H9 (cell line): ENCODE data around the gene ARHGEF1. TPM values are rescaled to one million over a fixed set of nuclear protein-coding genes. Genes with fewer than 3 reads are reported as not detected.

Experiments
- DNase-seq: peaks from one replicate; pipeline ENCODE4 v3.0.0-alpha.2; 2017
- H2AFZ ChIP-seq: one replicate; pipeline ENCODE4 v1.6.1; 2013; ENCODE audit warnings: mild to moderate bottlenecking, low read length, control low read depth, moderate library complexity
- H2AK5ac ChIP-seq: 2 replicates; pipeline ENCODE4 v1.6.1; 2013; ENCODE audit warnings: low read length, control low read depth, mixed read lengths; ENCODE audit not compliant: insufficient read length
- H2BK120ac ChIP-seq: one replicate; pipeline ENCODE4 v1.6.1; 2013; ENCODE audit warnings: low read depth, mild to moderate bottlenecking, low read length, control low read depth, inconsistent platforms; ENCODE audit not compliant: poor library complexity, severe bottlenecking
- H2BK12ac ChIP-seq: 2 replicates; pipeline ENCODE4 v1.6.1; 2013; ENCODE audit warnings: low read length, control low read depth, mixed read lengths, low read depth; ENCODE audit not compliant: insufficient read length
- H2BK15ac ChIP-seq: 2 replicates; pipeline ENCODE4 v1.6.1; 2013; ENCODE audit warnings: low read depth, low read length, control low read depth
- H2BK20ac ChIP-seq: one replicate; pipeline ENCODE4 v1.6.1; 2013; ENCODE audit warnings: low read depth, mild to moderate bottlenecking, low read length, control low read depth, inconsistent platforms; ENCODE audit not compliant: poor library complexity, severe bottlenecking
- H2BK5ac ChIP-seq: 2 replicates; pipeline ENCODE4 v1.6.1; 2013; ENCODE audit warnings: low read length, control low read depth, mixed read lengths; ENCODE audit not compliant: insufficient read length
- H3K14ac ChIP-seq: 2 replicates; pipeline ENCODE4 v1.6.1; 2013; ENCODE audit warnings: low read length, control low read depth; ENCODE audit not compliant: insufficient read depth
- H3K18ac ChIP-seq: 2 replicates; pipeline ENCODE4 v1.6.1; 2013; ENCODE audit warnings: low read depth, mild to moderate bottlenecking, mixed read lengths, low read length, control low read depth; ENCODE audit not compliant: insufficient read length
- H3K23ac ChIP-seq: 2 replicates; pipeline ENCODE4 v1.6.1; 2013; ENCODE audit warnings: low read length, control low read depth, mixed read lengths, low read depth; ENCODE audit not compliant: insufficient read length
- H3K23me2 ChIP-seq: 2 replicates; pipeline ENCODE4 v1.6.1; 2013; ENCODE audit warnings: low read depth, mild to moderate bottlenecking, mixed read lengths, low read length, control low read depth; ENCODE audit not compliant: insufficient read length, poor library complexity, severe bottlenecking
- H3K27ac ChIP-seq: 2 replicates; pipeline ENCODE4 v1.5.1; 2013; ENCODE audit warnings: low read length, control low read depth, mixed read lengths, low read depth; ENCODE audit not compliant: insufficient read length
- H3K27me3 ChIP-seq: 2 replicates; pipeline ENCODE4 v1.6.1; 2013; ENCODE audit warnings: low read length, control low read depth, inconsistent platforms; ENCODE audit not compliant: insufficient read depth
- H3K4ac ChIP-seq: 2 replicates; pipeline ENCODE4 v1.6.1; 2013; ENCODE audit warnings: low read depth, mild to moderate bottlenecking, control low read depth, inconsistent platforms, low read length, moderate library complexity
- H3K4me1 ChIP-seq: 2 replicates; pipeline ENCODE4 v1.6.1; 2013; ENCODE audit warnings: low read length, control low read depth, inconsistent platforms; ENCODE audit not compliant: insufficient read depth
- H3K4me2 ChIP-seq: 2 replicates; pipeline ENCODE4 v1.6.1; 2013; ENCODE audit warnings: low read length, control low read depth, mixed read lengths; ENCODE audit not compliant: insufficient read length, insufficient read depth
- H3K56ac ChIP-seq: 2 replicates; pipeline ENCODE4 v1.6.1; 2013; ENCODE audit warnings: low read depth, mild to moderate bottlenecking, mixed read lengths, low read length, control low read depth; ENCODE audit not compliant: insufficient read length
- H3K79me1 ChIP-seq: 2 replicates; pipeline ENCODE4 v1.6.1; 2013; ENCODE audit warnings: low read depth, mild to moderate bottlenecking, moderate library complexity, low read length, control low read depth, inconsistent platforms; ENCODE audit not compliant: insufficient read depth, poor library complexity, severe bottlenecking
- H3K79me2 ChIP-seq: 2 replicates; pipeline ENCODE4 v1.6.1; 2013; ENCODE audit warnings: low read length, control low read depth, inconsistent platforms; ENCODE audit not compliant: insufficient read depth
- H3K9ac ChIP-seq: 2 replicates; pipeline ENCODE4 v1.6.1; 2013; ENCODE audit warnings: low read length, control low read depth, mixed read lengths; ENCODE audit not compliant: insufficient read length; ENCODE audit errors: extremely low read depth
- H3K9me3 ChIP-seq: one replicate; pipeline ENCODE4 v1.6.1; 2013; ENCODE audit warnings: low read depth, low read length, inconsistent platforms; ENCODE audit not compliant: control insufficient read depth
- H3T11ph ChIP-seq: one replicate; pipeline ENCODE4 v1.6.1; 2013; ENCODE audit warnings: mild to moderate bottlenecking, low read length, control low read depth, inconsistent platforms
- H4K20me1 ChIP-seq: one replicate; pipeline ENCODE4 v1.6.1; 2013; ENCODE audit not compliant: control insufficient read depth, insufficient read length, insufficient read depth
- H4K5ac ChIP-seq: 2 replicates; pipeline ENCODE4 v1.6.1; 2013; ENCODE audit warnings: low read depth, mild to moderate bottlenecking, mixed read lengths, low read length, control low read depth; ENCODE audit not compliant: insufficient read length
- H4K8ac ChIP-seq: replicated peaks from 2 replicates; pipeline ENCODE4 v1.6.1; 2013; ENCODE audit warnings: low read length, control low read depth, mixed read lengths, low read depth; ENCODE audit not compliant: insufficient read length
- H4K91ac ChIP-seq: 2 replicates; pipeline ENCODE4 v1.6.1; 2013; ENCODE audit warnings: low read depth, mild to moderate bottlenecking, moderate library complexity, mixed read lengths, low read length, control low read depth; ENCODE audit not compliant: insufficient read length
- H3K27ac Mint-ChIP-seq, 3 experiments: 2 replicates in 2 of 3; 3 replicates in 1 of 3; pipeline ENCODE4 v1.8.0; 2020 to 2021; ENCODE audit warnings: mixed read lengths in 3 of 3, mild to moderate bottlenecking in 1 of 3, moderate library complexity in 1 of 3
- H3K27me3 Mint-ChIP-seq: 2 replicates; pipeline ENCODE4 v1.8.0; 2021; ENCODE audit warnings: low read depth, mild to moderate bottlenecking, moderate library complexity, mixed read lengths
- H3K36me3 Mint-ChIP-seq, 3 experiments: 2 replicates in 2 of 3; 3 replicates in 1 of 3; pipeline ENCODE4 v1.8.0; 2020 to 2021; ENCODE audit warnings: low read depth in 3 of 3, mixed read lengths in 3 of 3; ENCODE audit not compliant: insufficient read depth in 1 of 3
- H3K4me1 Mint-ChIP-seq, 2 experiments: 2 replicates each; pipeline ENCODE4 v1.8.0; 2020; ENCODE audit warnings: mixed read lengths in 2 of 2
- H3K4me3 Mint-ChIP-seq, 2 experiments: 2 replicates in 1 of 2; 3 replicates in 1 of 2; pipeline ENCODE4 v1.8.0; 2020 to 2021; ENCODE audit warnings: mild to moderate bottlenecking in 2 of 2, mixed read lengths in 2 of 2, moderate library complexity in 1 of 2
- H3K9me3 Mint-ChIP-seq, 2 experiments: 2 replicates in 1 of 2; 3 replicates in 1 of 2; pipeline ENCODE4 v1.8.0; 2020; ENCODE audit warnings: mild to moderate bottlenecking in 2 of 2, mixed read lengths in 2 of 2, moderate library complexity in 1 of 2
- WGBS: extraction: QIAGEN DNeasy Blood & Tissue Kit; methylation state at CpG from one replicate; pipeline ENCODE4 v1.1.7; 2013; ENCODE audit warnings: missing lambda C conversion rate, low lambda C conversion rate, mixed read lengths; ENCODE audit not compliant: insufficient read length; ENCODE audit errors: extremely low coverage; 5-methylcytosine and 5-hydroxymethylcytosine counted together
- total RNA-seq: library from RNA; stranded (reverse); gene quantifications from 2 replicates; pipeline ENCODE4 v1.2.1, GENCODE V29; 2021
- TF ChIP-seq, protein P1 (sequence below): fragments of 200-600 bp; sonication (generic); conservative IDR thresholded peaks from 3 replicates; pipeline ENCODE4 v1.8.0; 2021; ENCODE audit warnings: antibody characterized with exemption, mild to moderate bottlenecking

Gene ARHGEF1
- total RNA-seq, 1 experiment from 2014 or later, result 50.3 TPM

DNA sequence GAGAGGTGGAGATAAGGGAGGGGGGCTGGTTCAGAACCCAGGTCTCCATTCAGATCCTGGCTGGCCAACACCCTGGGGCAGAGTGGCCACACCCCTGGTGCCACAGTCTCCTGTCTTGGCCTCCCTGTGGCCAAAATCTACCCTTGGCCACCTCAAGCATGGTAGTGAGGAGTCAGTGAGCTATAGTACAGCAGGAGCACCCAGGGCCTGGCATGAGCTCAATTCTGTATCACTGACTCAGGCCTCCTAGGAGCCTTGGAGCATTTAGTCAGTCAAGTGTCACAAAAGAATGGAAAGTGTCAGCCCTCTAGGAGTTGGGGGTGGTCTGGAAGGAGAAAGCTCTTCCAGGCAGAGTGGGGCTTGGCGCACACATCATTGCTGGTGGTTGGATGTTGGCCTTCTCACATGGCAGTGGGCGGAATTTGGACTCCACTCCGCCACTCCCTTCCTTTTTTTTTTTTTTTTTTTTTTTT, 12.5 kb upstream of the ARHGEF1 start:
- no peak overlapping the region for H3K18ac ChIP-seq
- no peak overlapping the region for H2BK120ac ChIP-seq
- no peaks in the 10 kb centered on the region for H3K4me1 ChIP-seq
- no peak for DNase-seq
- no peak overlapping the region for H3K56ac ChIP-seq
- H3K9me3 ChIP-seq, result no peaks in the 10 kb centered on the region
- H3K14ac ChIP-seq, result no peak overlapping the region
- H3K27me3 ChIP-seq, result no peaks in the 10 kb centered on the region
- no peak overlapping the region for H3K4me3 Mint-ChIP-seq
- H3K23me2 ChIP-seq, result no peaks in the 10 kb centered on the region
- no peak overlapping the region for H2AFZ ChIP-seq
- H3K27me3 Mint-ChIP-seq, result peaks cover 8% of the 10 kb centered on the region
- TF ChIP-seq, protein P1, sequence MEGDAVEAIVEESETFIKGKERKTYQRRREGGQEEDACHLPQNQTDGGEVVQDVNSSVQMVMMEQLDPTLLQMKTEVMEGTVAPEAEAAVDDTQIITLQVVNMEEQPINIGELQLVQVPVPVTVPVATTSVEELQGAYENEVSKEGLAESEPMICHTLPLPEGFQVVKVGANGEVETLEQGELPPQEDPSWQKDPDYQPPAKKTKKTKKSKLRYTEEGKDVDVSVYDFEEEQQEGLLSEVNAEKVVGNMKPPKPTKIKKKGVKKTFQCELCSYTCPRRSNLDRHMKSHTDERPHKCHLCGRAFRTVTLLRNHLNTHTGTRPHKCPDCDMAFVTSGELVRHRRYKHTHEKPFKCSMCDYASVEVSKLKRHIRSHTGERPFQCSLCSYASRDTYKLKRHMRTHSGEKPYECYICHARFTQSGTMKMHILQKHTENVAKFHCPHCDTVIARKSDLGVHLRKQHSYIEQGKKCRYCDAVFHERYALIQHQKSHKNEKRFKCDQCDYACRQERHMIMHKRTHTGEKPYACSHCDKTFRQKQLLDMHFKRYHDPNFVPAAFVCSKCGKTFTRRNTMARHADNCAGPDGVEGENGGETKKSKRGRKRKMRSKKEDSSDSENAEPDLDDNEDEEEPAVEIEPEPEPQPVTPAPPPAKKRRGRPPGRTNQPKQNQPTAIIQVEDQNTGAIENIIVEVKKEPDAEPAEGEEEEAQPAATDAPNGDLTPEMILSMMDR, result no peak
- no peak overlapping the region for H3K4ac ChIP-seq
- peaks cover 32 to 65% (median 53%) of the 10 kb centered on the region in 3 experiments for H3K36me3 Mint-ChIP-seq
- H3K79me2 ChIP-seq, result no peaks in the 10 kb centered on the region; the same call in 1 of the 2 replicates
- H3K23ac ChIP-seq, result no peak overlapping the region
- no peak overlapping the region for H2BK20ac ChIP-seq
- peaks cover 5% of the 10 kb centered on the region for H3K79me1 ChIP-seq
- H3K27ac Mint-ChIP-seq, result peak overlapping the region in 2 of 3 experiments; percentile 73 to 81; a peak in 3 of 7 replicates
- H2AK5ac ChIP-seq, result no peak overlapping the region
- H2BK5ac ChIP-seq, result no peak overlapping the region
- peaks cover 6 to 13% of the 10 kb centered on the region in 2 experiments; a peak in 3 of 4 replicates for H3K4me1 Mint-ChIP-seq
- H3T11ph ChIP-seq, result no peak overlapping the region
- no peak overlapping the region for H2BK15ac ChIP-seq
- H3K4me2 ChIP-seq, result no peak overlapping the region
- no peaks in the 10 kb centered on the region for H4K20me1 ChIP-seq
- H3K9ac ChIP-seq, result no peak overlapping the region
- no peak overlapping the region for H4K8ac ChIP-seq
- no CpG with 5 or more reads among the region's 3 CpGs for WGBS
- H3K9me3 Mint-ChIP-seq, result no peaks in the 10 kb centered on the region
- no peak overlapping the region for H3K27ac ChIP-seq
- H4K91ac ChIP-seq, result no peak overlapping the region
- H2BK12ac ChIP-seq, result no peak overlapping the region
- no peak overlapping the region for H4K5ac ChIP-seq
